ENCODE measurements around the gene DNAH5.

DNAH5 gene

DNA sequence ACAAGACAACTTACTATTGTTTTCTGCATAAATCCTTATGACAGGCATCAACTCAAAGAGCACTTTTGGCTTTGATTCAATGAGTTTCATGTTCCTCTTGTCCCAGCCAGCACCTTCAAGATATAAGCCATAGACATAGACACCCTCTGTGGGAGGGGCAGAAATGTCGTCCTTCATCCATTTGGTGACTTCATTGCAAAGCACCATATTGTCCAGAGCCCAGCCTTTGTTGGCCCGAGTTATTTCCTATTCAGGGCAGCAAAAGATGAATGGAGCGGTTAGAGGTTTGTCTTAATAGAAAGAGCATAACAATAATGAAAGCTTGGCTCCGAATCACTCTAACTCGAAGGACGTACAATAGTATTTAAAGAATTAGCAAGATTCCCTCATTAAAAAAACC lies 243.9 kb downstream of the DNAH5 start:
- DNase-seq = no peak

DNA sequence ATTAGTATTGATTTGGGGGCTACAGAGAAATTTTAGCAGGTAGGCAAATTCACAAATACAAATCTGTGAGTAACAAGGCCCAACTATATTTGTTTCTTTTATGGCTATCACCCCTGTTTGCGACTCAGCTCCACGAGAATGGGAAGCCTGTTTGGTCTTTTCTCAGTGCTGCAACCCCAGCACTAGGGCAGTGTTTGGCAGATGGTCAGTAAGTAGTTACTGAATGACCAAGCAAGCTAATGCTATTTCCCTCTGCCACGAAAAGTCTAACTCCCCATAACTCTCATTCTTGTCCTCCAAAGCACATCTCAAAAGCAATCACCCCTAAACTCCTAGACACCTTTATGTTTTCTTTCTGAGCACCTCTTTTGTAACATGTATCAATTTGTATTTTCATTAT lies 245.6 kb downstream of the DNAH5 start:
- DNase-seq = no peak

DNA sequence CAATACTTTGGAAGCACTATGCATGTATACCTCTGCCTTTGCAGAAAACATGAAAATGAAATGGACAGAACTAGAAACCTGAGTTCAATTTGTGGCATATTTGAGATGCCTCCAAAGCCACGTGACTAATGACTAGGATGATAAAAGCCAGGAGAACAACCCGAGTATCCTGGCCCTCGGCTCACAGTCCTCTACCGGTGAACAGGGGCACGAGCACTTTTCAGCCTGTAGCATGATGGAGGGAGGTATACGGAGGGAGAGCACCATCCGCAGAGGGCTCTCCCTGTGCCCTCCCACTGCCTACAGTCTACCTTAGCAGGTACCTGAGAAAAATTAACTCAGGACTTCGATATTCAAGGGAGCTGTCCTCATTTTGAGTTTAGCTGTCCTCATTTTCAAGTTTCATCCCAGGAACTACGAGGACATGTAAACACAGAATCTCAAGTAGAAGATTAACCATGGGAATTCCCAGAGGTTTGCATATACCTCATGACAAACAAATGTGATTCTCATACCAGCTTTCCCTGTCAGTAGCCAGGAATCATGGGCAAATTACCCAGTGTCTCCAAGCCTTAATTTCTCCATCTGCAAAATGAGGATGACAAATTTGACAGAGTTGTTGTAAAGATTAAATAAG lies 249.3 kb downstream of the DNAH5 start:
- DNase-seq = no peak

DNA sequence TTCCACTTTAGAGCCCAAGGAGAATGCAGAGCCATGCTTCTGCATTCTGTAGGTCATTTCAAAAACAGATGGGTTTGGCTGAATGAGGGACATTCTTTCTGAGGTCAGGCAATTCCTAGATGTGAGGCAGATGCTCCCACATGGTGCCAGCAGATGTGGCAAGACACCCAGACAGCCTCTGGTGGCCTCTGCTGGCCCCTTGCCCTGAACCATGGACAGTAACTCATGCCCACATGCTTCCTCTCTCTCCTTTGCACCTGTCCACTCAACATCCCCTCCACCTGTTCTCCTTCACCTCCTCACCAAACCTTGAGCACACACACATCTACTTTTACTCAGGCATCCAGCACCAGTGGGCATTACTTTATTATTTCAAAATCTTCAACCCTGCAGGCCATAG lies 252.3 kb downstream of the DNAH5 start:
- DNase-seq = no peak

DNA sequence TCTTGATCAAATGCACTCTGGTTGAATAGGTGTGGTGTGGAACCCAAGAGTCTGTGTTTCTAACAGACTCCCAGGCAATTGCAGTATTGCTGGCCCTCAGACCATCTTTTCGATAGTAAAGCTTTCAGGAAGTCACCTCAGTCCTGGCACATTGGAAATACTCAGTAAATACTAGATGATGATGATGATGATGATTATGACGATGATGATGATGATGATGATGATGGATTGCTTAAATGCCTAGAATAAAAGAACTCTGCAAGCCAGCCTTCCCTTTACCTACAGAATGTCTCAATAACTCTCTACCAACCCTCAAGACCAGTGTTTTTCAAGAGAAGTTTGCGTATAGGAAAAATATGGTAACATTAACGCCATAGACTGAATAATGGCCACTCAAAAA lies 268.0 kb downstream of the DNAH5 start:
- no peak for DNase-seq

DNA sequence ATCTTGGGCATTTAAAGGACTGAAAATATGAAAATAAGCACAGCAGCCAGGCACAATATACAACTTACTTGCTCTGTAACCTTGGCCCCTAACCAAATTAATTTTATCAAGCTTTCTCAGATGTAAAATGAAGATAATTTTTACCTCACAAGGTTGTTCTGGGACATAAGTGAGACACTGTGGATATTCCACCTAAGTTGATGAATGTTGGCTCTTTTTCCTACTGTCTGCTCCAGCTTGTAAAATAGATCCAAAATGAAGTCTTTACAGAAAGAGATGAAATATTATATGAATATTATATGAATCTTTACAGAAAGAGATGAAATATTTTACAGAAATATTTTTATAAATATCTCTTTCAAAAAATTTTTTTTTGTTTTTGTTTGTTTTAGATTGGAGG lies 270.1 kb downstream of the DNAH5 start:
- DNase-seq = no peak

DNA sequence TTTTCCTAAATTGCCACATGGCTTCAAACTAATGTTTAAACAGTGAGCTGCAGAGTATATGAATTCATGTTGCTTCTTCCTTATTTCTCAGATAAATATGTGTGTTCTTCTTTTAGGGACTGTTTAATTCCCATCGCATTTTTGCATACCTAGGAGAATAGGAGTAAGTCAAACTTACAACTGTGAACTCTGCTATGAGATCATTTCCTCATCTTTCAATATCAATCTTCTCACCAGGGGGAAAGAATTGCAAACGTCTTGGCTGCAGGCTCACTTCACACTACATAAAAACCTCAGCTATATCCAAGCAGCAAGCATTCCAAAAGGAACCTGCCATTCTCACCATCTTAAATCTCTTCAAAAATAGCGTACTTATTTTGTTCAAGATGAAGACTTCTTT lies 271.0 kb downstream of the DNAH5 start:
- DNase-seq = no peak

DNA sequence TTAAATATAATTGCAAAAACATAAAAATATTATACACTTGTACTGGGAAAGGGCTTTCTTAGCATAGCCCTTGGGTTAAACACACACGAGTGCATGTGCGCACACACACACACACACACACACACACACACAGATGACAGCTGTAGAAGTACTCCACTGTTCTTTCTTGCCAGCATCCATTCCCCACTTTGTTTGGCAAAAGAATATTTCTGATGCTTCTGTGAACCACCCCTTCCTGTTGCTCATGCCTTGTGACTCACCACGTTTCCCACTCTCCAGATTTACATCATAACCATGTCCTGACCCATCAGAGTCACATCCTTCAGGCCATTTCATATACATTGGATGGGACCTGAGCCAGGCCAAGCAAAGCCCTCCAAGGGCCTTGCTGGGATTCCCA lies 280.1 kb downstream of the DNAH5 start:
- no peak for DNase-seq

DNA sequence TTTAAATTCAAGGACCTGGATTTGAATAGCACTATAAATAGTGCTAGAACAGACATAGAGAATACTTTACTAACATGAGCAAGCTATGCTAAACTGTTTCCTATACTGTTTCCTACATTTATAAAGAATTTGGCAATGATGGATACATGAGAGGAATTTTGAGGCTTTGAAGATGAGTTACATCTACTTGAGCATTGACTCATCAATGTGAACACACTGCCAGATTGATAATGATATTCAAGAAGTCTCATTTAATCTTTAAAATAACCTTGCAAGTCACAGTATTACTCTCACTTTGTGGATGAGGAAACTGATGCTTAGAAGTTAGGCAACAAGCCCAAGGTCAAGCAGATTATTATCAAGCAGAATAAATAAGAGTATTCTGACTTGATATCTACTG lies 281.9 kb downstream of the DNAH5 start:
- no peak for DNase-seq

DNA sequence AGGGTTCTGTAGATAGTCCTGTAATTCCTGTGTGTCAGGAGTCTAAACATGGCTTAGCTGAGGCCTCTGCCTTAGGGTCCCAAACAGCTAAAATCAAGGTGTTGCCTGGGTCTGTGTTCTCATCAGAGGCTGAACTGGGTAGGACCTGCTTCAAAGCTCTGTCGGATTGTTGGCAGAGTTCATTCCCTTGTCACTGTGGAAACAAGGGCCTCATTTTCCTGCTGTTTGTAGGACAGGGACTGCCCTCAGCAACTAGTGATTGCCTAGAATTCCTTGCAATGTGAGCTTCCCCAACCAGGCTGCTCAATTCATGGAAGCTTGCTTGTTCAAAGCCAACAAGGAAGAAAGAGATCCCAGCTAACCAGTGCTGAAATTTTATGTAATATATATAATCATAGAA lies 283.2 kb downstream of the DNAH5 start:
- no peak for DNase-seq

DNA sequence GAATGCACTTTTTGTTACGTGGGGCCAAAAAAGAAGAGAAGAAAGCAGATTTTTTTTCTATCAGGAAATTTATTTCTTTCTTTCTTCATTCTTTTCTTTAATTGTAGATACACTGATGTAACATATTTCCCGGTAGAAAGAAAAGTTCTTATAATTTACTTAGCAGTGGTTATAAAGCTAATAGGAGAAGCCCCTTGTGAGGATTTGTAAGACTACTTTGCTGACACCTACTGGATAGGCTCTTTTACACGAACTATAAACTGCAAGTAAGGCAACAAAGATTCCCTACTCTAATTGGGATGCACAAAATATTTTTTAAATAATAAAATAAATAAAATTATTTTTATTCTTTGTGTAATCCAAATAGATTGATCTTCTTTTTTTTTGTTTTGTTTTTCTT lies 284.4 kb downstream of the DNAH5 start:
- peak; percentile 15 for DNase-seq

DNA sequence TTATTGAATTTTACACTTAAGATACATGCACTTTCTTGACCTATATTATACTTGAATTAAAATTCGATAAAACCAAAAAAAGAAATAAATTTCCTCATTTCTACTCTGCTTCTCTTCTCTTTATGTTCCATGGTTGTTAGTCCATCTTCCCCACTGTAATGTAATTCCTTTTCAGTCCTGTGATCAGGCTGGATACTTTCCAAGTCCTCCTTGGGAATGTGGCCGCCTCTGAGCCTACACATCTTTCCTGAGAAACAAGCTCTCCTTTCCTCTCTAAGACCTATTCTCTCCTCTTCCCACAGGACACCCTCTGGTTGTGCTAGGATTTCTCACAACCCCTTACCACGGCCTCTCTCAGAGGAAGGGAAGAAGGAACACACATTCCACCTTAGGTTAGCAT lies 285.1 kb downstream of the DNAH5 start:
- no peak for DNase-seq

DNA sequence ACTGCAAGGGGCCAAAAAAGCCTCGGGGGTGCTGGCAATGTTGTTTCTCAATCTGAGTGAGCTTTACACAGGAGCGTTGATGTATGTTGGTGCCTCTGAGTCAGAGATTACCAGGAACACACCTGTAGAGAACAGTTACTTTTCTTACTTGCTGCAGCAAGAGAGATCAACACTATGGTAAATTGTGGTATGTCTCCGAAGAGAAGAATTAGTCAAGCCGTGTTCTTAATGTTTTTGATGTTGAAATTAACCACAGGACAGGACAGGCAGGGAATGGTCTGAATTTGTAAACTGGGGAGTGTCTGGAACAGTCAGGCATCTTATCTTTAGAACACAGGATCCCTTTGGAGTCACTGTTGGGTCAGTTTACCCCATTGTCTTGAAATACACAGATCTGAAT lies 285.7 kb downstream of the DNAH5 start:
- no peak for DNase-seq

DNA sequence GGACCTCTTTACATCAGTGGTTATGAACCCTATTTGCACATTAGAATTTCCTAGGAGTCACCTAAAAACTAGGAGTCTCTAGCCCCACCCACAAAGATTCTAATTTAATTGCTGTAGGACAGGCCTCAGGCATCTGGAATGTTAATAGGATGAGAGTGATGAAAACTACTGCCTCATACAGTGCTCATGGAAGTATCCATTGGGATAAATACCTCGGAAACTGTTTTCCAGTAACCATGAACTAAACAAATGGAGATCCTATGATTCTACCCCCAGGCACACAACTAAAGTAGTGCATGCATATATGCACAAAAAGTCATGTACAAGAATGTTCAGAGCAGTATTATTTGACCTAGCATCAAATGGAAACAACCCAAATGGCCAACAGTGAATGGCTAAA lies 286.3 kb downstream of the DNAH5 start:
- no peak for DNase-seq

DNA sequence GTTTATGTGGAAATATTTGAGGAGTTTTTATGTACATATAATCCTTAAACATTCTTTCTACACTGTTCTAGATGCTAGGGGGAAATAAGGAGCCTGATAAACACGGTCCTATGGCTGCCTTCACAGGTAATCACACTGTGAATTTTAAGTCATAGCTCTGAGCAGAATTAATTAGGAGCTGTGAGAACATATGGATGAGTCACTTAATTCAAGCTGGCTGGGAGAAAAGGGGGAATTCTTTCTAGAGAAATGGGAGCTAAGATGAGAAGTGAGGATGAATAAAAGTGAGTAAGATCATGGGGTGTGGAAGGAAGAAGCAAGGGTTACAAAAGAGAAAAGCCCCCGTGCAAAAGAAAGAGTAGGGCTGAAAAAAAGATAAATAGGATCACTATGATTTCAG lies 290.8 kb downstream of the DNAH5 start:
- no peak for DNase-seq

DNA sequence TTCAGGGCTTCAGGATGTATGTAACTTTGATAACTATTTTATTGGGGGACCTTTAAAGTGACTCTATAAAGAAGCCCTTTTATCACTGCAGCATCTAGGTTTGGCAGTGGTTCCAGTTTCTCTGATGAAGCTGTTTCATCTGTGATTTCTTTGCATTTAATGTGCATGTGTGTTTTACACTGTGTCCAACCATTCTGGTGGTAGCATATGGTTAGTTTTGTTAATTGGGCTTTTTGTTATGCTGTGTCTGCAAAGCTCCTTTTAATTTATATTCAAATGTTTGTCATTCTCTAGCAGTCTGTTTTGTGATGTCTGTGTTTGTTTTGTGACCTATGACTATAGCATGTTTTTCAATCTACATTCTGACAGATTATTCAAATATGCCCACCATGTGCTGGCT lies 294.8 kb downstream of the DNAH5 start:
- no peak for DNase-seq

DNA sequence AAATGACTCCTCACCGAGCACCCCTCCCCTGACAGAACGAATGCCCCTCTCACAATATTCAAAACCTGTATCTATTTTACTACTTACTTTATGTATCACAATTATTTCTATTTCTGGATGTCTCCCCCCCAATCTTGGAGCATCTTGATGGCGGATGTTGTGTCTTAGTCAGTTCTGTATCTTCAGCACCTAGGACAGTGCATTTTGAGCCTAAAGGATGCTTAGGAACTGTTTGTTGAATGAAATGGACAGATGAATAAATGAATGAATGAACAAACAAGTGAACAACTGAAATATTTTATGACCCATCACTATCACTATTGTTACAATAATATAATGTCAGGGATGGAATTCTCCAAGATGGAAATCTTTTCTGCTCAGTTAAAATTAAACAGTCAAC lies 295.7 kb downstream of the DNAH5 start:
- no peak for DNase-seq

DNA sequence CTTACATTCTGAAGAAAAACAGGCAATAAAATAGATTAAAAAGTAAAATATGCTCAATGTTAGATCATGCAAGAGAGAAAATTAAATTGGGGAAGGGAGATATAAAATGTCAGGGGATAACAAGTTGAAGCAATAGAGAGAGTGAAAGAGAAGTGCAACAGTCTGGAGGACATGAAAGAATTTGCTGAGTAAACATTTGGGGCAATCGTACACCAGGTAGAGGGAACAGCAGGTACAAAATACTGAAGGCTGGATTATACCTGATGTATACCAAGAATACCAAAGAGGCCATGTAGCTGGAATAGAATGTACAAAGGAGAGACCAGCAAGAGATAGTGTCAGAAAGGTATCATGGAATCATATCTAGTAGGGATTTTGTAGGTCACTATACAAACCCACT lies 300.8 kb downstream of the DNAH5 start:
- no peak for DNase-seq

DNA sequence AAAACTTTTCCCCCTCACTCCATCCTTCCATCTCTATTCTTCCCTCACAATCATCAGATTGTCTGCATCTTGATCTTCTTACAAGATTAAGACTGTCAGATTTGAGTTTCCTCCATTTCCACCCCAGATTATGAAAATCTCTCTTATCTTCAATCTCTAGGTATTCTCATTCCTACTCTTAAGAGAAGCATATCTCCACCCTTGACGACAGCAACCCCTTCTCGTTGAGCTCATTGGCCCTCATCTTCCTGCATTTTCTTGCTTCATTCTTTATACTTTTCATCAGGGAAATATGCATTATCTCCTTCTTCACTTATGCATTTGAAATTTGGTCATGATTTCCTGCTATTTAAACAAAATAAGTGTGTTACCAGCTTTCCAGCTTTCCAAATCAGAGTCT lies 301.3 kb downstream of the DNAH5 start:
- no peak for DNase-seq

Data from NCI-H2227 treated with DMSO at 0.1 percent for 48 hours (cell line).